Epithelial cell of esophagus (primary cell): ENCODE measurements around the gene ERG.
A peak's percentile ranks its signal among the peaks of the same experiment; 100 is the strongest.

ENCODE experiments used
- DNase-seq: peaks from one replicate; pipeline ENCODE4 v3.0.0; 2010; ENCODE audit warnings: low read depth
- H3K4me3 ChIP-seq: 2 replicates; pipeline ENCODE4 v1.5.1; 2011; ENCODE audit warnings: mild to moderate bottlenecking, low read length, control low read depth
- TF ChIP-seq, protein P1 (sequence below): IDR thresholded peaks from 2 replicates; pipeline ENCODE4 v1.5.1; 2011; ENCODE audit warnings: low read depth, mild to moderate bottlenecking, low read length, control low read depth, inconsistent platforms; ENCODE audit not compliant: insufficient read depth; ENCODE audit errors: missing control alignments

The ERG gene

DNA sequence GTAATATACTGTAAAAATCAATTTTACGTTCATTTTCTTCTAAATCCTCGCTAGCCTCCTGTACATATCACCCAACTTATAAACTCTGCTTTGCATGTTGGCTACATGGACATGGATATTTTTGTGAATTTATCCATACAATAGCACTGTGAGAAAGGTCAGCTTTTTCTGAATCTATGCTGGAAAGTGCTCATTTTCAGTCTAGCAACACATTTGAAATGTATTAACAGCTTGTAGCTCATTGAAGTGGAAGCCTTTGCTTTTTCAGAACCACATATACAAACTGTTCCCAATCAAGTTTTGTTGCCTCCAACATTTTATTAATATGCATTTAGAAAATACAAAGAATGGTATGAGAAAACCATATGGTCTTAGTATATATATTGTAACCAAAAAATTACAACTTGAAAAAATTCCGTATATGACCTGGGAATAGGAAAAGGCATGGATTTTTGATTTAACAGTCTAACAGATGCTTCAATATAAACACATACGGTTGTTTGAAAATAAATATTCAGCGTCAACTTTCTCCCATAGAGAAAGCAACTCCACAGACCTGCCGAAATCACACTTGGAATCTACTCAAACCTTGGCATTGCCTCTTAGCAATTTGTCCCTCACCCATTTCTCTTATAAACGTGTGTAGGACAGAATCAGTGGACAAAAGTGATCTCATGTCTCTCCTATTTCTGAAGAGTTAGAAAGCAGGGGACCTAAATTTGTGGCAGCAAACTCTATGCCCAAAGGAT is 112.7 kb downstream of the ERG start:
- TF ChIP-seq, protein P1, sequence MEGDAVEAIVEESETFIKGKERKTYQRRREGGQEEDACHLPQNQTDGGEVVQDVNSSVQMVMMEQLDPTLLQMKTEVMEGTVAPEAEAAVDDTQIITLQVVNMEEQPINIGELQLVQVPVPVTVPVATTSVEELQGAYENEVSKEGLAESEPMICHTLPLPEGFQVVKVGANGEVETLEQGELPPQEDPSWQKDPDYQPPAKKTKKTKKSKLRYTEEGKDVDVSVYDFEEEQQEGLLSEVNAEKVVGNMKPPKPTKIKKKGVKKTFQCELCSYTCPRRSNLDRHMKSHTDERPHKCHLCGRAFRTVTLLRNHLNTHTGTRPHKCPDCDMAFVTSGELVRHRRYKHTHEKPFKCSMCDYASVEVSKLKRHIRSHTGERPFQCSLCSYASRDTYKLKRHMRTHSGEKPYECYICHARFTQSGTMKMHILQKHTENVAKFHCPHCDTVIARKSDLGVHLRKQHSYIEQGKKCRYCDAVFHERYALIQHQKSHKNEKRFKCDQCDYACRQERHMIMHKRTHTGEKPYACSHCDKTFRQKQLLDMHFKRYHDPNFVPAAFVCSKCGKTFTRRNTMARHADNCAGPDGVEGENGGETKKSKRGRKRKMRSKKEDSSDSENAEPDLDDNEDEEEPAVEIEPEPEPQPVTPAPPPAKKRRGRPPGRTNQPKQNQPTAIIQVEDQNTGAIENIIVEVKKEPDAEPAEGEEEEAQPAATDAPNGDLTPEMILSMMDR = no peak
- DNase-seq = no peak
- no peak overlapping the region for H3K4me3 ChIP-seq

DNA sequence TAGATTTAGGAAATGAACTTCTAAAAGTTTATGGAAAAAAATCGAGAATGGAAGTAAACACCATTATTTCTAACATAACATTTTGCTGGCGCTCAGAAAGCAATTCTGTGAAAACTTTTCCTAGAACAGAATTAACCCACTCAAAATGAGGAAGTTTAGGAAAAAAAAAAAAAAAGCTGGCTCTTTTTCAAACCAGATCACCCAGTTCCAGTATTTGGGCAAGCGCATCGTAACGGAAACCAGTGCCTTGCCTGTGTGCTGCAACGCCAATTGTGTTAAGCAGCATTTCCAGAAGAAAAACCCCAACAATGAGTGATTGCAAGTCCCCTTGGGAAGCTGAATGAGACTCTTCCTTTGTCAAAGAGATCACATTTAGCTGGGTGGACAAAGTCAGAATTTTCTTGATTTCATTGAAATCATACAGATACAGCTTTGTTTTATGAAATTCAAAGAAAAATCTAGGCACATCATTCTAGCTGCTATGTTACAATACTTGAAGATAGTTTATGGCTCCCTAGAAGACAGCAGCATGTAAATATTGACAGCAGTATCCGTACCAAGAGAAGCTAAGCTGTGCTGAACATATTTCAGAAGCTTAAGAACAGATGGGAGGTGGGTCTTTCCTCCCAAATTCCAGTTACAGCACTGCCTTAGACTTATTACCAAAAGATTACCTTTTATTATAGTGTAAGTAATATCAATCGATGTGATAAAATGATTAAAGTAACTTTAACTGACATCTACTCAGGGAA is 113.4 kb downstream of the ERG start:
- H3K4me3 ChIP-seq = no peak overlapping the region
- no peak for DNase-seq
- TF ChIP-seq, protein P1 = no peak

DNA sequence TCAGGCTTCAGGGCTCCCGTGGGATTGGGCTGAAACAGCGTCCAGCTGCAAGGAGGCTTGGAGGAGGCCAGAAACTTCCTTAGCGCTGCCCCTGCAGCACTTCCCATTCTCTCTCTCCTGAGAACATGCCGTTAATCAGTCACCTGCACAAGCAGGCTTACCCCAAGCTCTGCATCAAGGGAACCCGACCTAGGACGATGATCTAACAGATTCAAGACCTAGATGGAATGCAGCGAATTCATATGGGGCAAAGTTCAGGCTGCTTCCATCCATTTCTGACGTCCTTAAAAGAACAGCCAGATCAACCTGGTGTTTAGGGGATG is 114.1 kb downstream of the ERG start:
- H3K4me3 ChIP-seq = no peak overlapping the region
- TF ChIP-seq, protein P1 = no peak
- DNase-seq = no peak

DNA sequence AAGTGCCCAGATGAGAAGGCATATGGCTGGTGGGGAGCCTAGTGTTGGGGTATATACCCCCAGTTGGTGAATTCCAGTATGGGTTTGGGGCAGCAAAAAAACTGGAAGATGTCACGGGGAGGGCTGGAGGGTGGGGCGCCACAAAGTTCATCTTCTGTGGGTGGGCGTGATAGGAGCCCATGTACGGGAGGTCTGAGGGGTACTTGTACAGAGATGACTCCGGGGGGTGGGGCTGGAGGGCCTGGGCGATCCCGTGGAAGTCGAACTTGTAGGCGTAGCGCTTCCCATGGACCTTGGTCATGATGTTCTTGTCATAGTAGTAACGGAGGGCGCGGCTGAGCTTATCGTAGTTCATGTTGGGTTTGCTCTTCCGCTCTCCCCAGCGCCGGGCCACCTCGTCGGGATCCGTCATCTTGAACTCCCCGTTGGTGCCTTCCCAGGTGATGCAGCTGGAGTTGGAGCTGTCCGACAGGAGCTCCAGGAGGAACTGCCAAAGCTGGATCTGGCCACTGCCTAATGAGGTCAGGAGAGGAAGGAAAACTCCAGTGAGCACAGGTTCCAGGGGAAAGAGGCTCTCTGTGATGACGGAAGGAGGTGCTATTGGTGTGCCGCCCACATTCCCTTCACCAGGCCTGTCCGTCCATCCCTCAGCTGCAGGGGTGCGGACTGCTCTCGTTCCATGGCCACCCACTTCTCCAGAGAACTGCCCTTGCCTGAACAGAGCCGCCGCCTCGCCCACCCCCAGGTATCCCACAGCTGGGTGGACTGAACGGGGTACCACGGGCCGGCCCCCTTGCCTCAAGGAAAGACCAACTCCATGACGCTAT is 114.7 kb downstream of the ERG start:
- DNase-seq = no peak
- TF ChIP-seq, protein P1 = no peak
- H3K4me3 ChIP-seq = no peak overlapping the region

DNA sequence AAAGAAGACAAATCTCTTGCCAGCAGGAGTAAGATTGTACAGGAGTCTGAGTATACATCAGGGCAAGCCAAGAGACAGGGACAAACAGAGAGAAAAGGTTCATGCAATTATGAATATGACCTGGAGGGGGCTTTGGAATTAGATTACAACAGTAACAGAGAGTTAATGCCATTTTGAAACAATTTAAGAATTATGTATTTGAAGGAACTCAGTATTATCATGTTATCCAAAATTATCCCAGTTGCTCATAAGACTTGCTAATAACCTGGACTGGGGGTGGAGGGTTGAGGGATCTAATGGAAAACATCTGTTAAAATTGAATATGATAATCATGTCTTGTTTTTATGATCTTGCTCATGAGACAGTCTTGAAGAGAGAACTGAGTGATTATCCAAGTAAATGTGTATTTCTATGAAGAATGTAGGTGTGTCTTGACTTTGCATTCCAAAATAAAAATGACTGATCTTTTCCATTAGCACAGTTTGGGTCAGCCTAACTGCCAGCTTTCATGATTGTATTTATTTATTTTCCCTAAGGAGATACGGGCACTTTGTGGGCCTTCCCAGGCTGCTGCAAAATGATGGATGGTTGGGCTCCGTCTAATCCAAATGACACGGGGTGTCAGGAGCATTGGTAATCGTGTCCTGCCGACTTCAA is 117.7 kb downstream of the ERG start:
- peak; percentile 19 for DNase-seq
- TF ChIP-seq, protein P1 = no peak
- no peak overlapping the region for H3K4me3 ChIP-seq

DNA sequence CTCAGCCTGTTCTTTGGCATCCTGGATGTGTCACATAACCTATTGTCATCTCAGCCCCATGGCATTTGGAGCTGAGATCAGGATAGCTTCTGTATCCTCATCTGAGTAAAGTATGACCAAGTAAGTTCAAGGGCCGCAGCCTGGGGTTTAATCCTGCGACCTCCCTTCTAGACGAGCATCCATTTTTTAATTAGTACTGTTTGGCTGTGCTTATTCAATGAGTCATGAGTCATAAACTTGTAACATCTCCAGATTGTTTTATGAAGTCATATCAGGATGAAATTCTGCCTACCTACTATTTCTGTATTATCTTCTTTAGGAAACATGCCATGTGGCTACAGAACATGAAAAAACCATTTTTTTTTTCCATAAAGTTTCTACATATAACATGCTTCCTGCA is 119.1 kb downstream of the ERG start:
- H3K4me3 ChIP-seq = no peak overlapping the region
- TF ChIP-seq, protein P1 = no peak
- peak; percentile 29 for DNase-seq
